Measurements from ENCODE around the gene IFFO2. TPM values are rescaled to one million over a fixed set of nuclear protein-coding genes. Genes with fewer than 3 reads are reported as not detected.
A peak's percentile ranks its signal among the peaks of the same experiment; 100 is the strongest.

The IFFO2 gene
- total RNA-seq, 4 donors from 2014 or later, result 5.0 to 145 (median 13.6) TPM

- peak overlapping the region in 1 of 4 donors; percentile 2 for H3K4me3 ChIP-seq
- peaks cover 32 to 53% (median 37%) of the 10 kb centered on the region in 4 donors for H3K4me1 ChIP-seq
- intact Hi-C loops (cut with DNase I; ENCODE audit: low total_unique reads) (no loop called here), in situ Hi-C loops (cut with MboI; ENCODE audit: low pct_ligation_motif_present in 1 of 4, low pct_unique_long_range_greater_than_20kb in 1 of 4, low sequenced_read_pairs in 3 of 4) (no loop called here)
- H3K36me3 ChIP-seq, result no peaks in the 10 kb centered on the region
- TF ChIP-seq POLR2AphosphoS5 (IDR thresholded peaks at IDR 0.05) (no peak), POLR2A (IDR thresholded peaks at IDR 0.05) (no peak), EP300 (IDR thresholded peaks at IDR 0.05; ENCODE audit: low read depth) (no peak), CTCF (IDR thresholded peaks at IDR 0.05) (no peak)
- WGBS, 2 donors (ENCODE audit: low coverage in 1 of 2), result 62% methylated on average over 12 of the region's 12 CpGs; no CpG with 5 or more reads in 1 of the 2 donors
- no peak for DNase-seq
- peak overlapping the region; percentile 65 to 78 (median 68) for H3K27ac ChIP-seq
- no peaks in the 10 kb centered on the region for H3K27me3 ChIP-seq
- H3K9me3 ChIP-seq, result no peaks in the 10 kb centered on the region
Measured at GRCh38 chr1:18927654-18928272, 28.7 kb downstream of the IFFO2 start.

DNA sequence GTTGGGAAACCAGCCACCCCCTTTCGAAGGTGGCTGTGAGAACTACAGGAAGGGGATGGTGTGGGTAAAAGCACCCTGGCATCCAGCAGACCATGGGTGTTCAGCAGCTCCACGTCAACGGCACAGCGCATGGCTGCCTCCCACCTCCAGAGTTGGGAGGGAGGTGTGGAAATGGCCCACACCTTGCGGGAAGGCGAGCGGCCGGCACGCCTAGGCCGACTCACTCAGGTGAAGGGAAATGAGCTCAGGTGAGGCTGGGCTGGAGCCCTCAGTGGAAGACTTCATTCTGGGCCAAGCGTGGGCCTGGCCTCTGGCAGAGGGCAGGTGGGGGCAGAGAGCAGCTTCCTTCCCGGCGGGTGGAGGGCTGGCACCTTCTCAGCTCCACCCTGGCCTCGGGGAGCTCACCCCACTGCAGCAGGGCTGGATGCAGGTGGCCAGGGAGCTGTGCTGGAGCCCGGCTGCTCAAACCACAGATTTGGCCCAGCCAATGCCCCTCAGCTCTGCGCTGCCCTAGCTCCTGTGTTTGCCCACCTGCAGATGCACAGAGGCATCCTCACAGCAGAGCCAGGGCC lies 29.3 kb downstream of the IFFO2 start:
- H3K4me1 ChIP-seq, result peaks cover 38 to 53% (median 42%) of the 10 kb centered on the region in 4 donors
- WGBS, 2 donors (ENCODE audit: low coverage in 1 of 2), result 57 to 72% methylated on average over 10 to 15 of the region's 16 CpGs
- intact Hi-C loops (cut with DNase I; ENCODE audit: low total_unique reads) (no loop called here), in situ Hi-C loops (cut with MboI; ENCODE audit: low pct_ligation_motif_present in 1 of 4, low pct_unique_long_range_greater_than_20kb in 1 of 4, low sequenced_read_pairs in 3 of 4) (no loop called here)
- TF ChIP-seq CTCF (IDR thresholded peaks at IDR 0.05) (no peak), POLR2AphosphoS5 (IDR thresholded peaks at IDR 0.05) (no peak), EP300 (IDR thresholded peaks at IDR 0.05; ENCODE audit: low read depth) (no peak), POLR2A (IDR thresholded peaks at IDR 0.05) (no peak)
- H3K36me3 ChIP-seq, result no peaks in the 10 kb centered on the region
- H3K27me3 ChIP-seq, result no peaks in the 10 kb centered on the region
- peak; percentile 38 for DNase-seq
- peak overlapping the region; percentile 65 to 78 (median 68) for H3K27ac ChIP-seq
- peak overlapping the region in 2 of 4 donors; percentile 1 to 2 for H3K4me3 ChIP-seq
- H3K9me3 ChIP-seq, result no peaks in the 10 kb centered on the region

GRCh38 chr1:18926315-18927081 lies 30.0 kb downstream of the IFFO2 start:
- peak overlapping the region; percentile 65 to 78 (median 68) for H3K27ac ChIP-seq
- WGBS, 2 donors (ENCODE audit: low coverage in 1 of 2), result 27 to 43% methylated on average over 3 to 12 of the region's 13 CpGs
- intact Hi-C loops (cut with DNase I; ENCODE audit: low total_unique reads), result no loop called here
- no peak for TF ChIP-seq POLR2A (IDR thresholded peaks at IDR 0.05)
- TF ChIP-seq POLR2AphosphoS5 (IDR thresholded peaks at IDR 0.05), result peak in 2 of 3 donors; percentile 12 to 18
- no peak for TF ChIP-seq CTCF (IDR thresholded peaks at IDR 0.05)
- peaks cover 43 to 59% (median 49%) of the 10 kb centered on the region in 4 donors for H3K4me1 ChIP-seq
- no peaks in the 10 kb centered on the region for H3K27me3 ChIP-seq
- in situ Hi-C loops (cut with MboI; ENCODE audit: low pct_ligation_motif_present in 1 of 4, low pct_unique_long_range_greater_than_20kb in 1 of 4, low sequenced_read_pairs in 3 of 4), result no loop called here
- DNase-seq, result peak; percentile 70
- no peaks in the 10 kb centered on the region for H3K9me3 ChIP-seq
- H3K36me3 ChIP-seq, result no peaks in the 10 kb centered on the region
- peak overlapping the region in 2 of 4 donors; percentile 1 to 2 for H3K4me3 ChIP-seq

DNA sequence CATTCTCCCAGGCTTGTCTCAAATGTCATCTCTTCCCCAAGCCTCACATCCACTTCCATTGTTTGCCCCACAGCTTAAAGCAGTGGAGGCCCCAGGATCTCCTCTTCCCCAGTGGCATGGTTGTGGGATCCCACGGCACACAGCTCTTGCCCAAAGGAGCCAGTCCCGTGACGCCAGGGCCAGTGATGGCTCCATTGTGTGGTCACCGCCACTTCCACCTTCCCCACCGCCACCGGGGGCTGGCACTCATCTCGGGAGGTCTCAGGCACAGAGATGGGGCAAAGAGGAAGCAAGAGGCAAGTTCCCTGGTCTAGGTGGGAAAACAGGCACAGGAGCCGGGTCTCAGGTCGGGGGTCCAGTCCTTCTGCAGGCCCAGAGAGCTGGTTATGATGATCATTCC lies 31.2 kb downstream of the IFFO2 start:
- Histone ChIP-seq H3K4me1 (peaks cover 43 to 59% (median 49%) of the 10 kb centered on the region in 4 donors), H3K27me3 (no peaks in the 10 kb centered on the region), H3K27ac (no peak overlapping the region), H3K36me3 (no peaks in the 10 kb centered on the region), H3K9me3 (no peaks in the 10 kb centered on the region), H3K4me3 (no peak overlapping the region)
- DNase-seq, result no peak
- intact Hi-C loops (cut with DNase I; ENCODE audit: low total_unique reads), result no loop called here
- TF ChIP-seq POLR2AphosphoS5 (IDR thresholded peaks at IDR 0.05) (no peak), CTCF (IDR thresholded peaks at IDR 0.05) (no peak), POLR2A (IDR thresholded peaks at IDR 0.05) (no peak), EP300 (IDR thresholded peaks at IDR 0.05; ENCODE audit: low read depth) (no peak)
- whole genome bisulfite sequencing, 2 donors (ENCODE audit: low coverage in 1 of 2), result 92% methylated on average over 9 of the region's 9 CpGs; no CpG with 5 or more reads in 1 of the 2 donors
- in situ Hi-C loops (cut with MboI; ENCODE audit: low pct_ligation_motif_present in 1 of 4, low pct_unique_long_range_greater_than_20kb in 1 of 4, low sequenced_read_pairs in 3 of 4), result no loop called here

All from transverse colon (tissue), 4 donors.